HG03558 (cell line): ENCODE measurements around the gene FOXD2.

Experiments
- ATAC-seq: cut with Tn5 transposase; IDR thresholded peaks from one replicate; pipeline ENCODE4 v1.9.1; 2021; ENCODE audit warnings: moderate number of reproducible peaks; ENCODE audit not compliant: unreplicated experiment; ENCODE audit errors: extremely low read depth

The FOXD2 gene

GRCh38 chr1:47437447-47438164 lies at the start of gene FOXD2:
Gene FOXD2, plus strand, starts transcription at chr1:47438044. Its CDS starts 92 bp downstream, at chr1:47438136.
- ATAC-seq: peak; percentile 65

GRCh38 chr1:47388891-47389238 lies 49.0 kb upstream of the FOXD2 start:
- ATAC-seq: no peak

GRCh38 chr1:47389731-47390130 lies 48.1 kb upstream of the FOXD2 start:
- no peak for ATAC-seq

- no peak for ATAC-seq
Observed at GRCh38 chr1:47390843-47391242, 47.0 kb upstream of the FOXD2 start.

- no peak for ATAC-seq
Observed at GRCh38 chr1:47393141-47393540, 44.7 kb upstream of the FOXD2 start.

GRCh38 chr1:47395433-47395832 lies 42.4 kb upstream of the FOXD2 start:
- ATAC-seq: no peak

- no peak for ATAC-seq
Observed at GRCh38 chr1:47396671-47397196, 41.1 kb upstream of the FOXD2 start.

GRCh38 chr1:47399138-47399845 lies 38.6 kb upstream of the FOXD2 start:
- ATAC-seq: no peak

GRCh38 chr1:47399846-47400155 lies 38.0 kb upstream of the FOXD2 start:
- no peak for ATAC-seq

- no peak for ATAC-seq
Observed at GRCh38 chr1:47401761-47402160, 36.1 kb upstream of the FOXD2 start.

GRCh38 chr1:47402591-47402990 lies 35.3 kb upstream of the FOXD2 start:
- no peak for ATAC-seq

GRCh38 chr1:47403321-47403910 lies 34.4 kb upstream of the FOXD2 start:
- ATAC-seq: no peak

- no peak for ATAC-seq
Observed at GRCh38 chr1:47405697-47406096, 32.1 kb upstream of the FOXD2 start.

- ATAC-seq: no peak
Observed at GRCh38 chr1:47406966-47407365, 30.9 kb upstream of the FOXD2 start.

GRCh38 chr1:47407481-47407880 lies 30.4 kb upstream of the FOXD2 start:
- ATAC-seq: no peak

GRCh38 chr1:47409311-47410067 lies 28.4 kb upstream of the FOXD2 start:
- ATAC-seq: no peak

- ATAC-seq: no peak
Observed at GRCh38 chr1:47410068-47410455, 27.8 kb upstream of the FOXD2 start.

- no peak for ATAC-seq
Observed at GRCh38 chr1:47411436-47411835, 26.4 kb upstream of the FOXD2 start.

- ATAC-seq: no peak
Observed at GRCh38 chr1:47412437-47412836, 25.4 kb upstream of the FOXD2 start.

GRCh38 chr1:47415728-47416318 lies 22.0 kb upstream of the FOXD2 start, which contains the start of gene FOXE3:
Gene FOXE3, plus strand, starts transcription at chr1:47416285. Its CDS starts 31 bp downstream, at chr1:47416316.
- no peak for ATAC-seq
